ENCODE data around the gene BRD4. TPM values are rescaled to one million over a fixed set of nuclear protein-coding genes. Genes with fewer than 3 reads are reported as not detected.

BRD4 gene
- total and polyA plus RNA-seq, 2 of the 13 experiments (the other 11 are each of a cell fraction or from before 2014, with no cell fraction given), result 10.5 to 11.4 TPM

- TF ChIP-seq, protein P1, sequence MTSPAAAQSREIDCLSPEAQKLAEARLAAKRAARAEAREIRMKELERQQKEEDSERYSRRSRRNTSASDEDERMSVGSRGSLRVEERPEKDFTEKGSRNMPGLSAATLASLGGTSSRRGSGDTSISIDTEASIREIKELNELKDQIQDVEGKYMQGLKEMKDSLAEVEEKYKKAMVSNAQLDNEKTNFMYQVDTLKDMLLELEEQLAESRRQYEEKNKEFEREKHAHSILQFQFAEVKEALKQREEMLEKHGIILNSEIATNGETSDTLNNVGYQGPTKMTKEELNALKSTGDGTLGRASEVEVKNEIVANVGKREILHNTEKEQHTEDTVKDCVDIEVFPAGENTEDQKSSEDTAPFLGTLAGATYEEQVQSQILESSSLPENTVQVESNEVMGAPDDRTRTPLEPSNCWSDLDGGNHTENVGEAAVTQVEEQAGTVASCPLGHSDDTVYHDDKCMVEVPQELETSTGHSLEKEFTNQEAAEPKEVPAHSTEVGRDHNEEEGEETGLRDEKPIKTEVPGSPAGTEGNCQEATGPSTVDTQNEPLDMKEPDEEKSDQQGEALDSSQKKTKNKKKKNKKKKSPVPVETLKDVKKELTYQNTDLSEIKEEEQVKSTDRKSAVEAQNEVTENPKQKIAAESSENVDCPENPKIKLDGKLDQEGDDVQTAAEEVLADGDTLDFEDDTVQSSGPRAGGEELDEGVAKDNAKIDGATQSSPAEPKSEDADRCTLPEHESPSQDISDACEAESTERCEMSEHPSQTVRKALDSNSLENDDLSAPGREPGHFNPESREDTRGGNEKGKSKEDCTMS (CRISPR knock-in tag; conservative IDR thresholded peaks at IDR 0.05), result no peak
- TF ChIP-seq ISL2 (CRISPR knock-in tag; IDR thresholded peaks at IDR 0.05) (peak; percentile 98), ZNF326 (CRISPR knock-in tag; IDR thresholded peaks at IDR 0.05; ENCODE audit: borderline replicate concordance) (no peak), ZNF292 (CRISPR knock-in tag; IDR thresholded peaks at IDR 0.05; ENCODE audit: borderline replicate concordance, low read depth) (peak; percentile 25; the same call in 1 of the 2 replicates), ETV6 (CRISPR knock-in tag; conservative IDR thresholded peaks at IDR 0.05) (no peak; the same call in none of the 2 replicates), MAX (IDR thresholded peaks at IDR 0.05) (peak; percentile 78), ZNF280D (CRISPR knock-in tag; IDR thresholded peaks at IDR 0.05) (no peak), ZKSCAN5 (CRISPR knock-in tag; IDR thresholded peaks at IDR 0.05) (no peak), RORA (CRISPR knock-in tag; IDR thresholded peaks at IDR 0.05) (no peak), E2F2 (CRISPR knock-in tag; IDR thresholded peaks at IDR 0.05; ENCODE audit: borderline replicate concordance) (no peak), KLF16 (CRISPR knock-in tag; IDR thresholded peaks at IDR 0.05) (peak in 1 of 2 experiments; percentile 55; a peak in 2 of 4 replicates), ELF1 (CRISPR knock-in tag; IDR thresholded peaks at IDR 0.05) (peak; percentile 72), NFYB (CRISPR knock-in tag; IDR thresholded peaks at IDR 0.05) (no peak), MAFK (conservative IDR thresholded peaks at IDR 0.05 in 1 of 2, IDR thresholded peaks at IDR 0.05 in 1 of 2; ENCODE audit: low read length in 2 of 2) (no peak), ZUFSP (CRISPR knock-in tag; IDR thresholded peaks at IDR 0.05; ENCODE audit: borderline replicate concordance) (no peak), ZNF549 (CRISPR knock-in tag; IDR thresholded peaks at IDR 0.05) (no peak), NAIF1 (CRISPR knock-in tag; IDR thresholded peaks at IDR 0.05; ENCODE audit: borderline replicate concordance) (no peak; the same call in 1 of the 2 replicates)
- TF ChIP-seq, protein P2, sequence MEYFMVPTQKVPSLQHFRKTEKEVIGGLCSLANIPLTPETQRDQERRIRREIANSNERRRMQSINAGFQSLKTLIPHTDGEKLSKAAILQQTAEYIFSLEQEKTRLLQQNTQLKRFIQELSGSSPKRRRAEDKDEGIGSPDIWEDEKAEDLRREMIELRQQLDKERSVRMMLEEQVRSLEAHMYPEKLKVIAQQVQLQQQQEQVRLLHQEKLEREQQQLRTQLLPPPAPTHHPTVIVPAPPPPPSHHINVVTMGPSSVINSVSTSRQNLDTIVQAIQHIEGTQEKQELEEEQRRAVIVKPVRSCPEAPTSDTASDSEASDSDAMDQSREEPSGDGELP (IDR thresholded peaks at IDR 0.05; ENCODE audit: borderline replicate concordance, low read depth), result peak; percentile 98
These were observed 34.7 kb downstream of the BRD4 start (continued) for GRCh38 chr19:15297416-15298224.
